ENCODE measurements around the gene XKR7.

The XKR7 gene

GRCh38 chr20:31943052-31943471 is 24.9 kb upstream of the XKR7 start:
- no peak for DNase-seq (ENCODE audit: low read depth)

DNA sequence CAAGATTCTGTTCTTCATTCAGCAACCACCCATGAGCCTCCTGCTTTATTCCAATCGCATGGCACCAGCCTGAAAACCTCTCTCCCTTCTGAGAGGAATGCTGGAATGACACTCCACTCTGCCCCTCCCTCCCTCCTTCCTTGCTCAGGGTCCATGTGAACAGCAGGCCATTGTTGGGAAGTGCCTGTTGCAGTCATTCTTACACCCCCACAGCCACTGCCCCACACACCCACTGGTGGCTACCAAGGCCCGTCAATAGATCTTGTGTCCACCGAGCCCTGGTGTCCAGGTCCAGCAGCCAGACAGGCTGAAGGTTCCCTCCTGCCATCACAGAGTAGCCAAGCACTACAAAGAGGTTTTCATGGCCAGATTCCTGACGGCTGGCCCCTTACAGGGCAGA is 22.6 kb upstream of the XKR7 start:
- DNase-seq (ENCODE audit: low read depth), result no peak

GRCh38 chr20:31945785-31946184 is 22.2 kb upstream of the XKR7 start:
- DNase-seq (ENCODE audit: low read depth), result no peak

DNA sequence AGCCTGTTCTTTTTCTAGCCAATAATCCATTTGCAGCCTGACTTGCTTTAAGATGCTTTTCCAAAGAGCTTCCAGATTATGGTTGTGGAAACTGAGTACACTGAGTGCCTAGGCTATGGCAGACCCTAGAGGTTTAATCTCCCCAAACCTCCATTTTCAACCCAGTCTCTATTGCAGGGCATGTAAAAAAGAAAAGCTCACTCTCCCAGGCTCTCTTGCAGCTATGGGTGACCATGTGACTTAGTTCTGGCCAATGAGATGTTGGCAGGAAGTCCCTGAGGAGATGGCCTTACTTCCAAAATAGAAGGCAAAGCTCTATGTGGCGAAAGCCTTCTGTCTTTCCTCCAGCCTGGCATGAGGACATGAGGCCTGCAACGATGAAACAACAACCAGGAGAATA is 19.9 kb upstream of the XKR7 start:
- no peak for DNase-seq (ENCODE audit: low read depth)

DNA sequence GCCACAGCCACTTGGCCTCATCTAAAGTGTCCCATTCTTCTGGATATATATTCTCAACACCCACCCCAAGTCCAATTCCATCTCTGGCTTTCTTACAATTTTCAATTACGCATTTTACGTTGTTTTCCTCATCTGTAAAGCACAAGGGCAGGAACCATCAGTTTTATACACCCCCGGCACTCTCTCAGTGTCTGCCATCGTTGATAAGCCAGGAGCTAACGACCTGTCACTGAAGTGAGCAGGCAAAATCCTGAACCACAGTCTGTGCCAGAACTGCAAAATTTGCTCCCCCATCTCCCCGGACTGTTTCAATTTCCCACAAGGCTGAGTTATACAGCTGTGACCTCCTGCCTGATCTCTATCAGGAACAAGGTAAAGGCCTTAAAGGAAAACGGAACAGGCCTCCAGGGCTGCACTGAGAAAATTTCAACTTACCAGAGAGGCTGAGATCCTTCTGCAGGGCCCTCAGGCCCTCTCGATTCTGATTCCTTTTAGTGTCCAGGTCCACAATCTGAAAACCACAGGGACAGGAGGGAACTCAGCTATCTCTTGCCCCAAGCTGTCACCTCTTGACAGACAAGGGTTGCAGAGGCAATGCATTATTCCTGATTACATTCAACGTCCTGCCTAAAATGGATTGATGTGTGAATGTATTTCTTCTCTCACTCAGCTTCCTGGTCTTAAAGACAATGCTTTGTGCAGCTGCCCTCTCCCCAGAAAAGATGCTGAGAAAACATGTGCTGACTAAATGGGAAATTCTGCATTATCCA is 17.9 kb upstream of the XKR7 start:
- DNase-seq (ENCODE audit: low read depth), result no peak

DNA sequence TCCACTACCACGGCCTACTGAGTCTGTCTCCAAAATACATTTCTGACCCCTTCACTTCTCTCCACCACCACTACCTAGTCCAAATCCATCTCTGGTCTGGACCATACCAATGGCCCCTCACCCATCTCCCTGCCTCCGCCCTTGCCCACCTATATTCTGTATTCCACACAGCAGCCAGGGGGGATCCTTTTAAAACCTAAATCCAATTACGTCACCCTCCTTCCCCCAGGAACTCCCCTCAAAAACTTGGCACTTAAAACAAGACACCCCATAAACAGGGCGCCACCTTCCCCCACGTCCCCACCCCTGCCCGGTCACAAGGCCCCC is 16.8 kb upstream of the XKR7 start:
- DNase-seq (ENCODE audit: low read depth), result no peak

- DNase-seq (ENCODE audit: low read depth), result peak; percentile 96
Measured at GRCh38 chr20:31951530-31952453, 16.2 kb upstream of the XKR7 start, which contains the start of gene PDRG1. Gene PDRG1, minus strand, starts transcription at chr20:31952046. Its CDS starts 85 bp downstream, at chr20:31951961.

DNA sequence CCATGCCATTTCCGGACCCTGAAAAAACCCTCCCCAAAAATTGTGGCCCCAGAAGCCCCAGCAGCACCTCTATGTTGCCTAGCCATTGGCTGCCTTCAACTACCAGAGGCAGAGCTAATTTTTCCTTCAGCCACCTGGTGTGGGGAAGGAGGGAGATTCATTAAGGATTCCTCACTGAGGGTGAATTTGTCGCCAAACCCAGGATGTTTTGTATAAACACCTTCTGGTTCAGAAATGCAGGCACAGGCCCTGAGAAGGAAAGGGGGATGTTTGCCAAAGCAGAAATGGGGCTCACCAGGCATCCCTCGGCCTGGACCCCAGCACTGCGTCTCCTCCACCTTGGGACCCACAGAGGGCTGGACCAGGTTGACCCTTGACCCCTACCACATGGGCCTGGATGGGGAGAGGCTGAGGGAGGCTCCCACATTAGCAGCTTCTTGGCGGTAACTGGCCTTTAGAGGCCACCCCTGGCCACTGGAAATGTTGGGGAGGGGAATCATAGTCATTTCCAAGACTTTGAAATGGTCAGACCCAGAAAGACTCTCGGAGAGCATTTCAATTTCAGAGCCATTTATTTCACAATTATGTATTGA is 14.3 kb upstream of the XKR7 start:
- DNase-seq (ENCODE audit: low read depth), result no peak

- DNase-seq (ENCODE audit: low read depth), result no peak
Measured at GRCh38 chr20:31954500-31954899, 13.5 kb upstream of the XKR7 start.

DNA sequence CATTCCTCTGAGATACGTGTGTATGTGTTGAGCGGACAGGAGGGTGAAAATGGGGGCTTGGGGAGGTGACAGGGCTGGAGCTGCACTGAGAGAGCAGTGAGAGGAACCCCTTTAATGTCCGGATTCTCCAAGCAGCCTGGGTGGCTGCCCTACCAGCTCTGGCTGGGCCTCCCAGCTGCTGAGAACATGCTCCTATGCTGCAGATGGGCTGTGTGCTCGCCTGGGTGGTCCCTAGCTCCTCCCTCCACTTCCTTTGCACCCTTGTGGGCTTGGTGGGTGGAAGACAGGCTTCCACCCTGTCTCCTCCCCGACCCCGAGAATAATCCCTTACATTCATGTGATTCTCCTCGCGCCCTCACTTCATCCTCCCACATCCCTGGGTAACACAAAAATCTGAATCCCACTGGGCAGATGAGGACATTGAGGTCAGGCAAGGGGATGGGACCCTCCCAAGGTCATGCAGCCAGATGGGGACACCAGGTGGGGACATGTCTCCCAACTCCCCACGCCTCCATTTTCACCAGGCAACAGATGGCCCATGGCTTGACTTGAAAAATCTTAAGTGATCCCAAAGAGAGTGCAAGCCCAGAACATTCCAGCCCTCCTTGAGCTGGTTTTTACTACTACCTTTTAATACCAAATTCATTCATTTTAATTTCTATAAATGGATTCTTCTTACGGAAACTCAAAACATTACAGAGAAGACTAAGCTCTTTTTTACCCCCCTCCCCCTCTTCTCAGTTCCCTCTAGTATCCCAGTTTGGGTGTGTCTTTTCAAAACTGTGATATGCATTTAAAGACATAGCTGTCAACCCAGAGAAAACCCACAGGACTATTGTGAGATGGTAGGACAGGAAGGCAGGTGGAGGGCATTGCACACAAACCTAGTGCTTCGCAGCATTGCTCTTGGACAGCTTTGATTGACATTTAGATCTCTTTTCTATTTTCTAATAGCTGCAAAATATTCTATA is 11.1 kb upstream of the XKR7 start:
- no peak for DNase-seq (ENCODE audit: low read depth)

DNA sequence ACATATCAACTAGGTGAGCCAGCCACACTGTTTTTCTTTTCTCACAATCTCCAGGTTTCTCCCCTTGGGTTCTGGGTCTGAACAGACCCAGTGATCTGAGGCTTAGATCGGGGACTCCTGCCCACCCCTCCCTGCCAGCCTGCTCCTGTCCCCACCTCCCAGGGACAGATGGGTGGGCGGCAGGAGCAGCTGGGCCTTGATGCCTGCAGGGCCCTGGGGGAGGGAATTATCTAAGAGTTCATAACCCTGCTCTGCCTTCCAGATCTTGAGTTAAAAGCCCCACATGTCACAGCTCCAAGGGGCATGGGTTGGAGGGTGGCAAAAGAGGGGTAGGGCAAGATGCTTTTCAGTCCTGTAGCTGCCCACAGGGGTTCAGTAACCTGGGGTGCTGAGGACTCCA is 5.2 kb upstream of the XKR7 start:
- no peak for DNase-seq (ENCODE audit: low read depth)

DNA sequence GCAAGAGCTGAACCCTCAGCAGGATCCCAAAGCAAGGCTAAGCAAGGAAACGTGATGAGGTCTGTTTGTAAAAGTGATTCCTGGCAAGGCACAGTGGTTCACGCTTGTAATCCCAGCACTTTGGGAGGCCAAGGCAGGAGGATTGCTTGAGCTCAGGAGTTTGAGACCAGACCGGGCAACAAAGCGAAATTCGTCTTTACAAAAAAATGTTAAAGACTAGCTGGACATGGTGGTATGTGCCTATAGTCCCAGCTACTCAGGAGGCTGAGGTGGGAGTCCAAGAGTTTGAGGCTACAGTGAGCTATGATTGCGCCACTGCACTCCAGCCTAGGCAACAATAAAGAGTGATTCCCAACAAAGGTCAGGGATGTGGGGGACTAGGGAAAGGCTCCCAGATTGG is 4.1 kb upstream of the XKR7 start:
- DNase-seq (ENCODE audit: low read depth), result no peak

DNA sequence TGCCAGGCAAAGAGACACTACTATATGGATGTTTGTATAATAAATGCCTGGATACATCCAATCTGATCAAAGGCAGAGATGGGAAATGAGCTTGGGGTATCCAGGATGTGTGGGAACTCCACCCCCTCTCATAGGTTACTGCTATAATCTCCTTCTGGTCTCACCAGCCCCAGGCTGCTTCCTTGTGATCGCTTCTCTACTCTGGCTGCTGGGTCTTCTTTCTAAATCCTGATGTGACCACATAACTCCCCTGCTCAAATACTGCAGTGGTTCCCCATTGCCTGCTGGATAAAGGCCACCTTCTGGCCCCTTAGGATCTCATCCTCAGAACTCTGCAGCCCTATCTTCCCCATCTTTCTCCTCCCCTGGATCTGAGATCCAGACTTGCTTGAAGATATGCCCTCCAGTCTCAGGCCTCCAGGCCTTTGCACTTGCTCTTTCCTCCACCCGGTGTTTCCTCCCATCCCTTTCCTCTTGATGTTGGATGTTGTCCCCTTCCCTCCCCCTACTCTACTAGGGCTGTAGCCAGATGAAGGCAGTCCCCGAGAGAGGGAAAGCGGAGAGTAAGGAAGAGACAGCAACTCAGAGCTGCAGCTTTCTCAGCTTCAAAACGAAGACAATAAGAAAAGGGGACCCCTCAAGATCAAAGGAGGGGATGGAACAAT is 828 bp upstream of the XKR7 start:
- no peak for DNase-seq (ENCODE audit: low read depth)

DNA sequence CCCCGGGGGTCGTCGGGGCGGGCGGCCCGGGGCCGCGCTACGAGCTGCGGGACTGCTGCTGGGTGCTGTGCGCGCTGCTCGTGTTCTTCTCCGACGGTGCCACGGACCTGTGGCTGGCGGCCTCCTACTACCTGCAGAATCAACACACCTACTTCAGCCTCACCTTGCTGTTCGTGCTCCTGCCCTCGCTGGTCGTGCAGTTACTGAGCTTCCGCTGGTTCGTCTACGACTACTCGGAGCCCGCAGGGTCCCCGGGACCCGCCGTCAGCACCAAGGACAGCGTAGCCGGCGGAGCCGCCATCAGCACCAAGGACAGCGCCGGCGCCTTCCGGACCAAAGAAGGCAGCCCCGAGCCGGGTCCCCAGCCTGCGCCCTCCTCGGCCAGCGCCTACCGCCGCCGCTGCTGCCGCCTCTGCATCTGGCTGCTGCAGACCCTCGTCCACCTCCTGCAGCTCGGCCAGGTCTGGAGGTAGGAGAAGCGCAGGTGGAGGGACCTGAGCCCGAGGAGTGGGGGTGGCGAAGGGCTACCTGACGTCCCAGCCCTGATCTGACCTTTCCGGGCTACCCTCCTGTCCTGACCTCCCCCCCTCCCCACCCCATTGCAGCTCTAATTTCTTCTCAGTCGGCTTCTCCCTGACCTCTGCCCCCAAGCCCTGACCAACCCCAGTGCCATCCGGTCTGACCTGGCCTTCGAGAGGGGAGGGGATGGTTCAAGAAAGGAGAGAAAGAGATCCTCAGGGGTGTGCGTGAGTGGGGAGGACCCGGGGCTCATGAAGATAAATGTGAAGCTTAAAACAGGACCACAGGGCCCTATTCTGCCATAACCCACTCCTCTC is 558 bp downstream of the XKR7 start:
- DNase-seq (ENCODE audit: low read depth), result peak; percentile 49

DNA sequence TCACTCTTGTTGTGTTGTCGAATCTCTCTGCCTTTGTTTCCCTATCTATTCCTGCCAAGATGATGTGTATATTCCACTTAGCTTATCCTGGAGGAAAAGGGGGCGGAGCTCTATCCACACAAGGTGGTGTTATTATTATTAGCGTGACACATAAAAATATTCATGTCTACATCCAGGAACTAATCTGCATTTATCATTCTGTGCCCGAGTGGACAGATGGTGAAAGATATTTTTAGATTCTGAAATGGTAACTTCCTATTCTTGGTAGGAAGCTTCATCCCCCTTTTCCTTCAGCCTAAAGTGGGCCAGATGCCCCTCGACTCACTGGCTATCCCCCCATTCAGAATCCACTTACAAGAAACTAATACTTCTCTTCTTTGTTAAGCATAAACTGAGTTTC is 2.0 kb downstream of the XKR7 start:
- DNase-seq (ENCODE audit: low read depth), result no peak

DNA sequence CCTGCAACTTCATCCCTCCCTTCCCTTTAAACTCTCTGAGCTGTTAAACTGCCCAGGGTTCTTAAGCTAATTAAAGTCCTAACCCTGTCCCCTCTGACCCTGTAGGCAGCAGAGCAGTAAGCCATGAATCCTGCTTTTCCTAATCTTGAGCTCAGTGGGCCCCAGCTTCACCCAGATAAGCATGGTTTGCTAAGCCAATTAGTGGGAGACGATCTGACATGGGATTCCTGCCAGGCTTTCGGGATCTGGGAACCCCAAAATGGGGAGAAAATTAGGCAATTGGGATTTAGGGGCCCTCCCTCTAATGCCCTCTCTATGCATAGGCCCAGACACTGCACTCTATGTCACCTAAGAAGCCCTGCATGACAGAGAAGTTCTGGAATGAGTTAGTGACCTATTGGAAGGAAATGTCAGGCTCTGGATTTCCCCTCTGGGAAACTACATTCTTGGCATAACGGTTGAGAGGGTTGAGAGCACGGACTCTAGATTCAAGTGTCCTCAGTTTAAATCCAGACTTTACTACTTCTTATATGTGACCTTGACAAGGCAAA is 4.6 kb downstream of the XKR7 start:
- DNase-seq (ENCODE audit: low read depth), result no peak

DNA sequence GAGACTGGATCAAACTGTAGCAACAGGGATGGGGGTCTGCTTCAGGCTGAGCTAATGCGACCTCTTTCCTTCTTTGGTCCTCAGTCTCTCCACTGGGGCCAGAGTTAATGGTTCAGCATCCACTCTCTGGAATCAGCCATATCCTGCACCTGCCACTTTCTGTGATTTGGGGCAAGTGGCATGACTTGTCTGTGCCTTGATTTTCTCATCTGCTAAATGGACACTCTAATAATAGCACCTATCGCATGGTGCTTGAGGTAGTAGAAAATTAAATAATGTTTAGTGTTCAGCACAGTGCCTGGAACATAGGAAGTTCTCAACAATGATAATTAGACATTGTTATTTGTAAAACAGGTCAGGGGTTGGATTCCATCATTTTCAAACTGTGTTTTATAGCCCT is 6.3 kb downstream of the XKR7 start:
- no peak for DNase-seq (ENCODE audit: low read depth)

DNA sequence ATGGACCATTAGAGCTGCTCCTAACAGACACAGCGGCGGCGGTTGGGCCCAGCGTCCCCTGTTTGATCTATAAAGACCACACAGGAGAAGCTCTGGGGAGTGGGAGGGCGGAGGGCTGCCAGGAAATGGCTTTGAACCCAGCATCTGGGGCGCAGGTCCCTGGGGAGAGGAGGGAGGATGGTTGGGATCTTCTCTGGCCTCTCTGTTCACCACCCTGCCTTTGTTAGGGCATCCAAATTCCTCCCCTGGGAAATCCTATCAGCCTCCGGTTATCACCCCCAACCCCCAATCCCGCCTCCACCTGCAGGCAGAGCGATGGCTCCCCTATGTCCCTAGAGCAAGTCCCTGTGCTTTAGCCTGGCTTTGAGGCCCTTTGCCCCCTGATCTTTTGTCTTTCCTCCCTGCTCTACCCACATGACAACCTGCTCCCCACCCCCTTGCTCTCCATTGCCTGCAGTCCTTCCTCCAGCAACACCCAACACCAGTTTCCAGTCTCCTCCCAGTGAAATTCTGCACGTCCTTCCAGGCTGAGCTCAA is 7.1 kb downstream of the XKR7 start:
- DNase-seq (ENCODE audit: low read depth), result no peak

- DNase-seq (ENCODE audit: low read depth), result no peak
Measured at GRCh38 chr20:31975874-31976273, 7.9 kb downstream of the XKR7 start.

DNA sequence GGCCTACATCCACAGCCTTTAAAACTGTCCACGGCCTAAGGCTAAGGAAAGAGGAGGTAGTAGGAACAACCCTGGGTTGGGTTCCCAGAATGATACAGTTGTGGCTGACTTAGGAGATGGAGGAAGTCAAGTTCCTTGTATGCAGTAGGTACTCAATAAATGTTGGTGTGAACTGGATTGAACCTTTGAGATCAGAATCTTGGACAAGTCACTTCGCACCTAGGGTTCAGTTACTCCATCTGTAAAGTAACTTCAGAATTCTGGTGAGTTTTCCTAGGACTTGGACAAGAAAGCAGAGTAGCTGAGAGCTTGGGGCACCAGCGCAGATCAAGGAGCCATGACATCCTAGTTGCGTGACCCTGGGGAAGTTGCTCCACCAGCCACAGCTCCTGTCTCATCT is 9.1 kb downstream of the XKR7 start:
- DNase-seq (ENCODE audit: low read depth), result no peak
